ENCODE measurements around the gene VAMP2.

The VAMP2 gene

DNA sequence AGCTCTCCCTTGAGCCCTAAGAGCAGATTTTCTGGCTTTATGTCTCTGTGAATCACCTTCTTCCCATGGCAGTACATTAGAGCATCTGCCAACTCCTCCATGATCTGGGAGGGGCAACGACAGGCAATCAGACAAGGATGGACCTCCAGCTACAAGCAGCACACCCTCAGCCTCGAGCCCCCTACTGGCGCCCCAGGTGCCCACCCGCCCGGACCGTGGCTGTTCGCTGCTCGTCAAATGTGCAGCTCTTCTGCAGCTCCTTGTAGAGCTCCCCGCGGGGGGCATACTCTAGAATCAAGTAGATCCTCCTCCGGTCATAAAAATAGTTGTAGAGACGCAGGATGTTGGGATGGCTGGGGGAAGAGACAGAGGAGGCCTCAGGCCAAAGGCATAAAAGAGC lies 43.8 kb upstream of the VAMP2 start:
- Histone ChIP-seq H3K36me3 (ENCODE audit: low read length) (peaks cover 20% of the 10 kb centered on the region; the same call in 1 of the 2 replicates), H3K9me2 (replicated peaks; ENCODE audit: insufficient read depth, low read length) (no peaks in the 10 kb centered on the region), H3K27ac (ENCODE audit: low read depth, low read length) (no peak overlapping the region), H3K9me3 (ENCODE audit: insufficient read depth, low read length) (no peaks in the 10 kb centered on the region), H4K20me1 (ENCODE audit: low read depth, low read length) (no peaks in the 10 kb centered on the region; the same call in 1 of the 2 replicates), H3K9ac (ENCODE audit: low read length) (no peak overlapping the region), H2AFZ (ENCODE audit: low read depth, low read length, severe bottlenecking) (no peak overlapping the region), H3F3A (ENCODE audit: insufficient read depth) (peaks cover 30% of the 10 kb centered on the region), H3K4me3 (ENCODE audit: insufficient read depth, low read length, poor library complexity, severe bottlenecking) (no peak overlapping the region), H3K4me2 (ENCODE audit: low read depth, low read length, poor library complexity, severe bottlenecking) (no peak overlapping the region), H3K79me2 (ENCODE audit: insufficient read depth, low read length) (peaks cover 34% of the 10 kb centered on the region), H3K27me3 (ENCODE audit: low read length) (no peaks in the 10 kb centered on the region)
- TF ChIP-seq EZH2phosphoT487 (conservative IDR thresholded peaks at IDR 0.05; ENCODE audit: low read length) (no peak), CTCF (IDR thresholded peaks at IDR 0.05; ENCODE audit: insufficient read depth, low read length, poor library complexity, severe bottlenecking) (no peak)

DNA sequence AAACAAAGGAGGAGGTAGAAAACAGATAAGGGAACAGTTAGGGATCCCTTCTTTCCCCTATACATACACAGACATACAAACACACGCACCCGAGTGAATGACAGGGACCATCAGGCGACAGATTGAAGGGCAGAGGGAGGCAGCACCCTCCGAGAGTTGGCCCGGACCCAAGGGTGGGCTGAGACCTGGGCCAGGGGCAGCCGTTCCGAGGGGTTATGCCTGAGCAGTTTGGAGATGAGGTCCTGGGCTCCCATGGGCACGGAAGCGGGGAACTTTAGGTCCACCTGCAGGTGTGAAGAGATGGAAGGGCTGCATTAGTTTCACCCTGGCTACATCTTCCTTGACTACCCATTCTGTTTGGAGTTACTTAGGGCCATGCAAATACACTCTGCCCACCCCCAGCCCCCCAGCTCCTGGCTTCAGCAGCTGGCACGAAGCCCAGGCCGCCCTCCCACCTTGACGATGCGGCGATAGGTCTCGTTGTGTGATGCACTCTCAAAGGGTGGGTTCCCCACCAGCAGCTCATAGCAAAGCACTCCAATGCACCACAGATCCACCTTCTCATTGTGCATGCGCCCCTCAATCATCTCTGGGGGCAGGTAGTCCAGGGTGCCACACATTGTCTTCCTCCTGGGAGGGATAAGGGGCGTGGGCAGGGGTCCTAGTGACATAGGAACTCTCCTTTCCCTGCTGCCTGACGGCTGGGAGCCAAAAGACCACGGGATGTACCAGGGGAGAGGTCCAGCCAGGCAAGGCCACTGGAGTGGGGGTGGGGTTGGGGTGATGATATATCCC lies 42.2 kb upstream of the VAMP2 start:
- Histone ChIP-seq H3K27me3 (ENCODE audit: low read length) (no peaks in the 10 kb centered on the region), H3K9me3 (ENCODE audit: insufficient read depth, low read length) (no peaks in the 10 kb centered on the region), H4K20me1 (ENCODE audit: low read depth, low read length) (no peaks in the 10 kb centered on the region; the same call in 1 of the 2 replicates), H3F3A (ENCODE audit: insufficient read depth) (peaks cover 35% of the 10 kb centered on the region), H3K4me3 (ENCODE audit: insufficient read depth, low read length, poor library complexity, severe bottlenecking) (no peak overlapping the region), H3K36me3 (ENCODE audit: low read length) (peaks cover 20% of the 10 kb centered on the region; the same call in 1 of the 2 replicates), H3K9me2 (replicated peaks; ENCODE audit: insufficient read depth, low read length) (no peaks in the 10 kb centered on the region), H2AFZ (ENCODE audit: low read depth, low read length, severe bottlenecking) (no peak overlapping the region), H3K27ac (ENCODE audit: low read depth, low read length) (no peak overlapping the region), H3K79me2 (ENCODE audit: insufficient read depth, low read length) (peaks cover 29% of the 10 kb centered on the region), H3K9ac (ENCODE audit: low read length) (no peak overlapping the region), H3K4me2 (ENCODE audit: low read depth, low read length, poor library complexity, severe bottlenecking) (no peak overlapping the region)
- no peak for TF ChIP-seq CTCF (IDR thresholded peaks at IDR 0.05; ENCODE audit: insufficient read depth, low read length, poor library complexity, severe bottlenecking)
- TF ChIP-seq EZH2phosphoT487 (conservative IDR thresholded peaks at IDR 0.05; ENCODE audit: low read length), result no peak

DNA sequence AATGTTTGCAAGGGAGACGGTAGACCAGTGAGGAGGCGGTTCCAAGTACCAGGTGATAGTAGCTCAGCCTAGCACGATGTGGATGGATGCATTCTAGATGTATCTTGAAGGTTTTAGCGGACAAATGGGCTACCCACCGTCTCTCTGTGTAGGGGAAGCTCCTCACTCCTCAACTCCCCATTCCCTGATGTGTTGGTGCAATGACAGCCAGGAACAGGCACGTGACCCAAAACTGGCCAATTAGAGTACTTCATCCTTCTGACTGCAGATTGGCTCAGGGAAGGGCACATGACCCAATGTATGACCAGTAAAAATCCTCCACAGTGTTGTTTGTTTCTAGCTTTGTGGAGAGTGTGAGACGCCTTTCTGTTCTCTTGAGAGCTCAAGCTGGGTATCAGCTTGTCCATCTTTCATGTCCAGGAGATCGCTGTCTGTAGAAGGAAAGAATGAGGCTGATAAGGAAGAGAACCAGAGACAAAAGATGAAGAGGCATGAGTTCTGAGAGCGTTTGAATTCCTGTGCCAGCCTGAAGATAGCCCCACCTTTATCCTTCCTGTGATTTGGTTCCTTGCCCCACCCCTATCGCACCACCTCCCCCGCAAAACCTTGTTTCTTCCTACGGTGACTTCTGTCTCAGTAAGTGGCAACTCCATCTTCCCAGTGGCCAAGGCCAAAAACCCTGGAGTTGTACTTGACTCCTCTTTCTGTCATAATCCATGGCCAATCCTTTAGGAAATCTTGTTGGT lies 29.5 kb upstream of the VAMP2 start:
- Histone ChIP-seq H3K79me2 (ENCODE audit: insufficient read depth, low read length) (peaks cover 13% of the 10 kb centered on the region; the same call in 1 of the 2 replicates), H3F3A (ENCODE audit: insufficient read depth) (peaks cover 21% of the 10 kb centered on the region), H3K9ac (ENCODE audit: low read length) (peak overlapping the region; percentile 53), H3K36me3 (ENCODE audit: low read length) (no peaks in the 10 kb centered on the region), H3K4me3 (ENCODE audit: insufficient read depth, low read length, poor library complexity, severe bottlenecking) (peak overlapping the region; percentile 46), H3K9me3 (ENCODE audit: insufficient read depth, low read length) (no peaks in the 10 kb centered on the region), H3K9me2 (replicated peaks; ENCODE audit: insufficient read depth, low read length) (no peaks in the 10 kb centered on the region), H3K27ac (ENCODE audit: low read depth, low read length) (peak overlapping the region; percentile 44), H2AFZ (ENCODE audit: low read depth, low read length, severe bottlenecking) (peak overlapping the region; percentile 57), H3K4me2 (ENCODE audit: low read depth, low read length, poor library complexity, severe bottlenecking) (peak overlapping the region; percentile 77), H3K27me3 (ENCODE audit: low read length) (no peaks in the 10 kb centered on the region), H4K20me1 (ENCODE audit: low read depth, low read length) (no peaks in the 10 kb centered on the region)
- no peak for TF ChIP-seq EZH2phosphoT487 (conservative IDR thresholded peaks at IDR 0.05; ENCODE audit: low read length)
- TF ChIP-seq CTCF (IDR thresholded peaks at IDR 0.05; ENCODE audit: insufficient read depth, low read length, poor library complexity, severe bottlenecking), result no peak
